Right lobe of liver (tissue), 6 donors: ENCODE data around the gene COQ9. TPM values are rescaled to one million over a fixed set of nuclear protein-coding genes. Genes with fewer than 3 reads are reported as not detected.

Experiments
- ATAC-seq, 4 donors: fragments of 200-7000 bp; cut with Tn5 transposase; one replicate each; pipeline ENCODE4 v1.9.1; 2020; ENCODE audit warnings: mild to moderate bottlenecking in 4 of 4, moderate library complexity in 4 of 4
- DNase-seq, 3 donors: peaks; one replicate each; pipeline ENCODE4 v3.0.0-alpha.2; 2020
- H3K27ac ChIP-seq, 3 donors: fragments of 200-600 bp; one replicate each; pipeline ENCODE4 v1.8.0; 2022
- H3K27me3 ChIP-seq, 2 donors: fragments of 200-600 bp; one replicate each; pipeline ENCODE4 v1.8.0; 2022
- H3K36me3 ChIP-seq, 4 donors: fragments of 200-600 bp; sonication (generic) in 1 of 4; one replicate each; pipeline versions ENCODE4 v1.5.1 to v1.8.0; 2017 to 2022; ENCODE audit warnings: control low read depth in 1 of 4
- H3K4me1 ChIP-seq, 4 donors: fragments of 200-600 bp; sonication (generic) in 1 of 4; one replicate each; pipeline versions ENCODE4 v1.5.1 to v1.8.0; 2017 to 2022; ENCODE audit warnings: control low read depth in 1 of 4
- H3K4me3 ChIP-seq, 3 donors: fragments of 200-600 bp; one replicate each; pipeline ENCODE4 v1.8.0; 2022
- H3K9me3 ChIP-seq, 4 donors: fragments of 200-600 bp; sonication (generic) in 1 of 4; one replicate each; pipeline versions ENCODE4 v1.5.1 to v1.8.0; 2017 to 2022; ENCODE audit warnings: control low read depth in 1 of 4
- POLR2A ChIP-seq: fragments of 450-650 bp; IDR thresholded peaks from one replicate; pipeline ENCODE4 v1.6.1; 2017; ENCODE audit warnings: antibody characterized with exemption, mild to moderate bottlenecking
- WGBS: methylation state at CpG from one replicate; pipeline ENCODE4 v1.1.6; 2018; ENCODE audit warnings: low coverage, low lambda C conversion rate; ENCODE audit not compliant: insufficient coverage; ENCODE audit errors: missing lambda C conversion rate; 5-methylcytosine and 5-hydroxymethylcytosine counted together
- intact Hi-C, 2 donors: fragments of 100-400 bp; cut with DNase I; formaldehyde crosslinking; loops; one replicate each; pipeline versions ENCODE4 v1.11.2 to v1.14.1; 2022
- total RNA-seq, 6 experiments: library from RNA; depleted of rRNA in 2 of 6; stranded (reverse); fragments of >200 nt in 2 of 6; fragmentation: NEBNext Ultra II Directional in 3 of 6; extraction: Animal tissue kit (Norgen Biotek cat#: 25700) in 3 of 6; gene quantifications; one replicate each; pipeline versions ENCODE4 v1.1.0 to v1.2.4, GENCODE V29; 2016 to 2023
- TF ChIP-seq, protein P1 (sequence below), 4 donors: fragments of 200-600 bp in 3 of 4; fragments of 450-650 bp in 1 of 4; IDR thresholded peaks; one replicate each; pipeline versions ENCODE4 v1.5.1 to v1.8.0; 2016 to 2022; ENCODE audit warnings: antibody characterized with exemption in 4 of 4, mild to moderate bottlenecking in 2 of 4
- donor health status: DM: no; HTN: yes; CAD: no.
- donor health status: DM: no; HTN: no; CAD: no.
- donor health status: DM: no; HTN: no; CAD: no.
- donor health status: DM: no; HTN: yes; CAD: no.
- donor health status: DM: no; HTN: yes; CAD: no.

The COQ9 gene
- total RNA-seq, 6 experiments from 2014 or later, result 43.2 to 81.4 (median 55.3) TPM

DNA sequence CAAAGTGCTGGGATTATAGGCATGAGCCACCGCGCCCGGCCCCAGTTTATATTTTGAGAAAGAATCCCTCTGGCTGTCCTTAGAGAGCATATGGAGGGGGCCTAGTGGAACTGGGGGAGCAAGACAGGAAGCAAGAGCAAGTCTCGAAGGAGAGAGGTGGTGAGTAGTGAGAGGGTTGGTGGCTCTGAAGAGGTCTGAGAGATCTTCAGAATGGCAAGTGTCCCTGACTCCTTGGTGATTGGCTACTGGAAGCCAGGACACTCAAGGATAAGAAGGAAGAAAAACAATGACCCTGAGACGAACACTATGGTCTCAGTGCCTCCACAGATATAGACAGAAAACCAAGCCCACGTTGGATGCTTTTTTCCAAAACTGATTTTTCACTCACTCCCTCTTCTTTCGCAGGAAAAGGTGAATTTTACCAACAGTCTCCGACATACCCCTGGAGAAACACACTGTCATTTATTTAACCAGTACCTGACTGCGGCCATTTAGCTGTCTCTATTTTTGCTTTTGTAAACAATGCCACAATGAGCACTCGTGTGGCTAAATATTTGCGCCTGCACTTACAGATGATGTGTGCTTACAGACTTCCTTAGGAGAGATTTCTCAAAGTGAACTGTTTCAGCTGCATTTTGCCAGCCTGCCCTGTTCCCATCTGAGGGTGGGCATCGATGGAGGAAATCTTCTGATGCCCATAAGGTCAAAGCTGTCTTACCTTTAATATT is 54.9 kb downstream of the COQ9 start:
- no peak overlapping the region for H3K4me3 ChIP-seq
- no peaks in the 10 kb centered on the region for H3K27me3 ChIP-seq
- intact Hi-C loops, result no loop called here
- TF ChIP-seq, protein P1, sequence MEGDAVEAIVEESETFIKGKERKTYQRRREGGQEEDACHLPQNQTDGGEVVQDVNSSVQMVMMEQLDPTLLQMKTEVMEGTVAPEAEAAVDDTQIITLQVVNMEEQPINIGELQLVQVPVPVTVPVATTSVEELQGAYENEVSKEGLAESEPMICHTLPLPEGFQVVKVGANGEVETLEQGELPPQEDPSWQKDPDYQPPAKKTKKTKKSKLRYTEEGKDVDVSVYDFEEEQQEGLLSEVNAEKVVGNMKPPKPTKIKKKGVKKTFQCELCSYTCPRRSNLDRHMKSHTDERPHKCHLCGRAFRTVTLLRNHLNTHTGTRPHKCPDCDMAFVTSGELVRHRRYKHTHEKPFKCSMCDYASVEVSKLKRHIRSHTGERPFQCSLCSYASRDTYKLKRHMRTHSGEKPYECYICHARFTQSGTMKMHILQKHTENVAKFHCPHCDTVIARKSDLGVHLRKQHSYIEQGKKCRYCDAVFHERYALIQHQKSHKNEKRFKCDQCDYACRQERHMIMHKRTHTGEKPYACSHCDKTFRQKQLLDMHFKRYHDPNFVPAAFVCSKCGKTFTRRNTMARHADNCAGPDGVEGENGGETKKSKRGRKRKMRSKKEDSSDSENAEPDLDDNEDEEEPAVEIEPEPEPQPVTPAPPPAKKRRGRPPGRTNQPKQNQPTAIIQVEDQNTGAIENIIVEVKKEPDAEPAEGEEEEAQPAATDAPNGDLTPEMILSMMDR (IDR thresholded peaks at IDR 0.05), result no peak
- no peak for TF ChIP-seq POLR2A
- H3K4me1 ChIP-seq, result peaks cover 0 to 19% (median 3%) of the 10 kb centered on the region in 4 donors
- no peak for ATAC-seq
- H3K9me3 ChIP-seq, result no peaks in the 10 kb centered on the region
- H3K36me3 ChIP-seq, result no peaks in the 10 kb centered on the region
- no peak overlapping the region for H3K27ac ChIP-seq
- 78% methylated on average over 9 of the region's 12 CpGs for WGBS
- peak in 1 of 3 donors; percentile 9 for DNase-seq

DNA sequence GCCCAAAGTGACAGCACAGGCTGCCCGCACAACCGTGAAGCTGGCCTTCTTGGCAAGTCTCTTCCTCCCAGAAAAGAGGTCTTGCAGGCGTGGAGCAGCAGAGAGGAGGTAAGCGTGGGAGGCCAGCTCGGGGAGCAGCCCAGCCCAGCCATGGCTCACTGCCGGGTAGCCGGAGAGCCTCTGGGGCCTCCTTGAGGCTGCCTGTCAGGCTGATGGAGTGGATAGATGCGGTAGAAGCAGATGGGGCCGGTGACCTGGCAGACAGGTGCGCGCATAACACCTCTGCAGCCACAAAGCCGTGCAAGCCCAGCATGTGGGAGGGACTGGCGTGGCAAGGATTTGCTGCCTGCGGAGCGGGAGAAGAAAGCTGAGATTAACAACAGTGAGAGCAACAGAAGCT is 56.1 kb downstream of the COQ9 start:
- H3K4me3 ChIP-seq, result no peak overlapping the region
- H3K27ac ChIP-seq, result no peak overlapping the region
- intact Hi-C loops, result no loop called here
- no peaks in the 10 kb centered on the region for H3K9me3 ChIP-seq
- DNase-seq (peak in 1 of 3 donors; percentile 23), ATAC-seq (no peak)
- TF ChIP-seq, protein P1 (IDR thresholded peaks at IDR 0.05), result no peak
- TF ChIP-seq POLR2A, result no peak
- peaks cover 0 to 19% (median 3%) of the 10 kb centered on the region in 4 donors for H3K4me1 ChIP-seq
- H3K27me3 ChIP-seq, result no peaks in the 10 kb centered on the region
- 83% methylated on average over 2 of the region's 15 CpGs for WGBS
- no peaks in the 10 kb centered on the region for H3K36me3 ChIP-seq

DNA sequence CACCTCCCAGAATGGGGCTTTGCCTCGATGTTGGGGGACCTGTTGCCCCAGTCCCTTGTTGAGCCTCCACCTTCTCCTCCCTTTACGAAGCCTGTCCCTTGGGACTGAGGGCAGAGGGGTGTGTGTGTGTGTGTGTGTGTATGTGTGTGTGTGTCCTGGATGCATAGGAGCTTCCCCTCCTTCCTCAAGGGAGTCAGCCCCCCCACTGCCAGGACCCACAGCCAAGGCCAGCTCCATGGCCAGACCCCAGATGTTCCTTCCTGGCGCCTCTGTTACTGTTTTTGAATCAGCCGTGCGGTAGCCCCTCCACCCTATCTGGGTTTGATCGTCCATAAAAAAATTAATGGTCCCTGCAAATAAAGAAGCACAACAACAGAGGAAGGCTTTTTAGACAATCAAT is 56.7 kb downstream of the COQ9 start:
- 78% methylated on average over 4 of the region's 6 CpGs for WGBS
- DNase-seq, result peak in 1 of 3 donors; percentile 22
- intact Hi-C loops, result no loop called here
- Histone ChIP-seq H3K9me3 (no peaks in the 10 kb centered on the region), H3K4me3 (no peak overlapping the region), H3K27ac (no peak overlapping the region), H3K36me3 (no peaks in the 10 kb centered on the region), H3K27me3 (no peaks in the 10 kb centered on the region), H3K4me1 (peaks cover 0 to 19% (median 3%) of the 10 kb centered on the region in 4 donors)
- ATAC-seq, result no peak
- no peak for TF ChIP-seq POLR2A
- TF ChIP-seq, protein P1 (IDR thresholded peaks at IDR 0.05), result no peak

DNA sequence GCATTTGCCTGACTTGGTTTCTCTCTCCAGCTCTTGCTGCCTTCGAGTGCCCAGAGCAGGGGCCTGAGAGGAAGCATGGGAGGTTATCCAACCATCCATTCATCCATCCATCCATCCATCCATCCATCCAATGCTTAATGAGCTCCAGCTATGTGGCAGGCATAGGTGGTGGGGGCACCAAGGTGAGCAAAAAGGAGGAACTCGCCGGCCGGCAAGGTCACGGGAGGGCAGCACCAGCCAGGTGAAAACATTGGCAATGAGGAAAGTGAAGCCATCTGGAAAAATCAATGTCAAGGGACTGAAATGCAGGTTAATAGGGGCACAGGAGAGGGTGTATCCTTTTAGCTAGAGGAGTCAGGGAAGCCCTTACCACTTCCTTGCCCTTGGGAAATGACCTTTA is 57.2 kb downstream of the COQ9 start:
- no peak overlapping the region for H3K4me3 ChIP-seq
- no peaks in the 10 kb centered on the region for H3K27me3 ChIP-seq
- TF ChIP-seq, protein P1 (IDR thresholded peaks at IDR 0.05), result no peak
- TF ChIP-seq POLR2A, result no peak
- H3K9me3 ChIP-seq, result no peaks in the 10 kb centered on the region
- H3K4me1 ChIP-seq, result peaks cover 0 to 19% (median 3%) of the 10 kb centered on the region in 4 donors
- peak in 1 of 3 donors; percentile 31 for DNase-seq
- H3K36me3 ChIP-seq, result no peaks in the 10 kb centered on the region
- no peak for ATAC-seq
- 67% methylated on average over 5 of the region's 5 CpGs for WGBS
- intact Hi-C loops, result no loop called here
- H3K27ac ChIP-seq, result no peak overlapping the region
